Measurements from ENCODE around the gene ZIC1. TPM values are rescaled to one million over a fixed set of nuclear protein-coding genes. Genes with fewer than 3 reads are reported as not detected.

The ZIC1 gene
- total and polyA plus RNA-seq, 2 of the 13 experiments (the other 11 are each of a cell fraction or from before 2014, with no cell fraction given): not detected

DNA sequence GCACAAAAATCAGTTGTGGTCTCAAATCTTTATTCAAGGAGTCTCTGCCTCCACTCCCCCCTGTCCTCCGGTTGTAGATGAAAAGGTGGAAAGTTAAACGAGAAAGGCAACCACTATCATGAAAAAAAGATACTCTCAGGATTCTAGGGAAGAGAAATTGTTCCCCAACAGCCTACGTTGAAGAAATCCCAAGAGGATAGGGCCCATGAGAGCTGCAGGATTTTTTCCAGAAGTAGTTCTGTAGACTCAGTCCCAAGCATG lies 14.3 kb downstream of the ZIC1 start:
- CTCF ChIA-PET (ENCODE audit: low intra/inter-chr PET ratio, low total read pairs): no interaction called here
- no peak for TF ChIP-seq ZNF564 (CRISPR knock-in tag; IDR thresholded peaks at IDR 0.05)
- TF ChIP-seq NFATC3 (CRISPR knock-in tag; IDR thresholded peaks at IDR 0.05): no peak
- TF ChIP-seq ZFP36L1 (CRISPR knock-in tag; IDR thresholded peaks at IDR 0.05): no peak
- TF ChIP-seq MTA1 (CRISPR knock-in tag; IDR thresholded peaks at IDR 0.05; ENCODE audit: borderline replicate concordance): no peak
- no peak for TF ChIP-seq ZNF569 (CRISPR knock-in tag; IDR thresholded peaks at IDR 0.05; ENCODE audit: borderline replicate concordance)
- TF ChIP-seq CBFB (CRISPR knock-in tag; IDR thresholded peaks at IDR 0.05): no peak
- TF ChIP-seq SYNCRIP (IDR thresholded peaks at IDR 0.05; ENCODE audit: insufficient read depth, low read depth, low read length): no peak
- no peak for TF ChIP-seq ZSCAN22 (CRISPR knock-in tag; IDR thresholded peaks at IDR 0.05)
- TF ChIP-seq NCOA5 (CRISPR knock-in tag; IDR thresholded peaks at IDR 0.05): no peak
- TF ChIP-seq KLF13 (CRISPR knock-in tag; IDR thresholded peaks at IDR 0.05): no peak
- no peak for TF ChIP-seq ZNF790 (CRISPR knock-in tag; IDR thresholded peaks at IDR 0.05; ENCODE audit: borderline replicate concordance)
- TF ChIP-seq, protein P1, sequence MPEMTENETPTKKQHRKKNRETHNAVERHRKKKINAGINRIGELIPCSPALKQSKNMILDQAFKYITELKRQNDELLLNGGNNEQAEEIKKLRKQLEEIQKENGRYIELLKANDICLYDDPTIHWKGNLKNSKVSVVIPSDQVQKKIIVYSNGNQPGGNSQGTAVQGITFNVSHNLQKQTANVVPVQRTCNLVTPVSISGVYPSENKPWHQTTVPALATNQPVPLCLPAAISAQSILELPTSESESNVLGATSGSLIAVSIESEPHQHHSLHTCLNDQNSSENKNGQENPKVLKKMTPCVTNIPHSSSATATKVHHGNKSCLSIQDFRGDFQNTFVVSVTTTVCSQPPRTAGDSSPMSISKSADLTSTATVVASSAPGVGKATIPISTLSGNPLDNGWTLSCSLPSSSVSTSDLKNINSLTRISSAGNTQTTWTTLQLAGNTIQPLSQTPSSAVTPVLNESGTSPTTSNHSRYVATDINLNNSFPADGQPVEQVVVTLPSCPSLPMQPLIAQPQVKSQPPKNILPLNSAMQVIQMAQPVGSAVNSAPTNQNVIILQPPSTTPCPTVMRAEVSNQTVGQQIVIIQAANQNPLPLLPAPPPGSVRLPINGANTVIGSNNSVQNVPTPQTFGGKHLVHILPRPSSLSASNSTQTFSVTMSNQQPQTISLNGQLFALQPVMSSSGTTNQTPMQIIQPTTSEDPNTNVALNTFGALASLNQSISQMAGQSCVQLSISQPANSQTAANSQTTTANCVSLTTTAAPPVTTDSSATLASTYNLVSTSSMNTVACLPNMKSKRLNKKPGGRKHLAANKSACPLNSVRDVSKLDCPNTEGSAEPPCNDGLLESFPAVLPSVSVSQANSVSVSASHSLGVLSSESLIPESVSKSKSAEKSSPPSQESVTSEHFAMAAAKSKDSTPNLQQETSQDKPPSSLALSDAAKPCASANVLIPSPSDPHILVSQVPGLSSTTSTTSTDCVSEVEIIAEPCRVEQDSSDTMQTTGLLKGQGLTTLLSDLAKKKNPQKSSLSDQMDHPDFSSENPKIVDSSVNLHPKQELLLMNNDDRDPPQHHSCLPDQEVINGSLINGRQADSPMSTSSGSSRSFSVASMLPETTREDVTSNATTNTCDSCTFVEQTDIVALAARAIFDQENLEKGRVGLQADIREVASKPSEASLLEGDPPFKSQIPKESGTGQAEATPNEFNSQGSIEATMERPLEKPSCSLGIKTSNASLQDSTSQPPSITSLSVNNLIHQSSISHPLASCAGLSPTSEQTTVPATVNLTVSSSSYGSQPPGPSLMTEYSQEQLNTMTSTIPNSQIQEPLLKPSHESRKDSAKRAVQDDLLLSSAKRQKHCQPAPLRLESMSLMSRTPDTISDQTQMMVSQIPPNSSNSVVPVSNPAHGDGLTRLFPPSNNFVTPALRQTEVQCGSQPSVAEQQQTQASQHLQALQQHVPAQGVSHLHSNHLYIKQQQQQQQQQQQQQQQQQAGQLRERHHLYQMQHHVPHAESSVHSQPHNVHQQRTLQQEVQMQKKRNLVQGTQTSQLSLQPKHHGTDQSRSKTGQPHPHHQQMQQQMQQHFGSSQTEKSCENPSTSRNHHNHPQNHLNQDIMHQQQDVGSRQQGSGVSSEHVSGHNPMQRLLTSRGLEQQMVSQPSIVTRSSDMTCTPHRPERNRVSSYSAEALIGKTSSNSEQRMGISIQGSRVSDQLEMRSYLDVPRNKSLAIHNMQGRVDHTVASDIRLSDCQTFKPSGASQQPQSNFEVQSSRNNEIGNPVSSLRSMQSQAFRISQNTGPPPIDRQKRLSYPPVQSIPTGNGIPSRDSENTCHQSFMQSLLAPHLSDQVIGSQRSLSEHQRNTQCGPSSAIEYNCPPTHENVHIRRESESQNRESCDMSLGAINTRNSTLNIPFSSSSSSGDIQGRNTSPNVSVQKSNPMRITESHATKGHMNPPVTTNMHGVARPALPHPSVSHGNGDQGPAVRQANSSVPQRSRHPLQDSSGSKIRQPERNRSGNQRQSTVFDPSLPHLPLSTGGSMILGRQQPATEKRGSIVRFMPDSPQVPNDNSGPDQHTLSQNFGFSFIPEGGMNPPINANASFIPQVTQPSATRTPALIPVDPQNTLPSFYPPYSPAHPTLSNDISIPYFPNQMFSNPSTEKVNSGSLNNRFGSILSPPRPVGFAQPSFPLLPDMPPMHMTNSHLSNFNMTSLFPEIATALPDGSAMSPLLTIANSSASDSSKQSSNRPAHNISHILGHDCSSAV (CRISPR knock-in tag; IDR thresholded peaks at IDR 0.05; ENCODE audit: borderline replicate concordance): no peak
- no peak for TF ChIP-seq ZNF510 (CRISPR knock-in tag; IDR thresholded peaks at IDR 0.05; ENCODE audit: low read depth)
- no peak for TF ChIP-seq POLR2G (IDR thresholded peaks at IDR 0.05; ENCODE audit: low read depth, low read length)
- TF ChIP-seq, protein P2, sequence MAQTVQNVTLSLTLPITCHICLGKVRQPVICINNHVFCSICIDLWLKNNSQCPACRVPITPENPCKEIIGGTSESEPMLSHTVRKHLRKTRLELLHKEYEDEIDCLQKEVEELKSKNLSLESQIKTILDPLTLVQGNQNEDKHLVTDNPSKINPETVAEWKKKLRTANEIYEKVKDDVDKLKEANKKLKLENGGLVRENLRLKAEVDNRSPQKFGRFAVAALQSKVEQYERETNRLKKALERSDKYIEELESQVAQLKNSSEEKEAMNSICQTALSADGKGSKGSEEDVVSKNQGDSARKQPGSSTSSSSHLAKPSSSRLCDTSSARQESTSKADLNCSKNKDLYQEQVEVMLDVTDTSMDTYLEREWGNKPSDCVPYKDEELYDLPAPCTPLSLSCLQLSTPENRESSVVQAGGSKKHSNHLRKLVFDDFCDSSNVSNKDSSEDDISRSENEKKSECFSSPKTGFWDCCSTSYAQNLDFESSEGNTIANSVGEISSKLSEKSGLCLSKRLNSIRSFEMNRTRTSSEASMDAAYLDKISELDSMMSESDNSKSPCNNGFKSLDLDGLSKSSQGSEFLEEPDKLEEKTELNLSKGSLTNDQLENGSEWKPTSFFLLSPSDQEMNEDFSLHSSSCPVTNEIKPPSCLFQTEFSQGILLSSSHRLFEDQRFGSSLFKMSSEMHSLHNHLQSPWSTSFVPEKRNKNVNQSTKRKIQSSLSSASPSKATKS (CRISPR knock-in tag; IDR thresholded peaks at IDR 0.05): no peak
- TF ChIP-seq ZNF713 (CRISPR knock-in tag; IDR thresholded peaks at IDR 0.05): no peak
- TF ChIP-seq FIP1L1 (IDR thresholded peaks at IDR 0.05; ENCODE audit: borderline replicate concordance, insufficient read depth, low read depth, low read length): no peak

More for the DNA sequence above, 14.3 kb downstream of the ZIC1 start:
- H3K9ac ChIP-seq (ENCODE audit: insufficient read depth, low read depth, low read length): no peak overlapping the region
- FAIRE-seq (no peak), ATAC-seq (no peak), DNase-seq (ENCODE audit: low spot score) (no peak)
- H3K36me3 ChIP-seq (replicated peaks in 1 of 2; ENCODE audit: control insufficient read depth in 1 of 2, insufficient read depth in 2 of 2, low read length in 2 of 2): no peaks in the 10 kb centered on the region
- no peaks in the 10 kb centered on the region for H3K9me3 ChIP-seq (ENCODE audit: low read length)
- BruUV-seq (replicated peaks): no TSS peak
- no peak overlapping the region for H3K4me2 ChIP-seq (ENCODE audit: low read depth, low read length)
- H3K4me1 ChIP-seq (ENCODE audit: insufficient read depth, low read length): no peaks in the 10 kb centered on the region
- H3K27ac ChIP-seq (ENCODE audit: extremely low read length, insufficient read depth, low read length): no peak overlapping the region
- H3K4me3 ChIP-seq (replicated peaks in 1 of 3; ENCODE audit: insufficient read depth in 1 of 3, low read depth in 2 of 3, low read length in 3 of 3): no peak overlapping the region
- WGBS (ENCODE audit: low lambda C conversion rate): 26% methylated on average over 3 of the region's 3 CpGs
- peaks cover 4 to 52% of the 10 kb centered on the region in 2 experiments; a peak in 4 of 5 replicates for H3K27me3 ChIP-seq (ENCODE audit: control insufficient read depth in 1 of 2, insufficient read depth in 2 of 2, low read length in 2 of 2)
- in situ Hi-C loops (cut with HindIII; ENCODE audit: extremely low pct_ligation_motif_present, low pct_unique_long_range_greater_than_20kb): no loop called here
- POLR2A ChIA-PET: no interaction called here
- no peak overlapping the region for H2AFZ ChIP-seq (ENCODE audit: low read length)
- H3K79me2 ChIP-seq (ENCODE audit: insufficient read depth, low read length): no peaks in the 10 kb centered on the region
- intact Hi-C loops (cut with micrococcal nuclease; ENCODE audit: unreplicated experiment): no loop called here
- no peaks in the 10 kb centered on the region for H4K20me1 ChIP-seq (ENCODE audit: insufficient read depth, low read length)
